DND-41 (cell line): ENCODE data around the gene LSMEM2.

Experiments
- ATAC-seq: fragments of 200-7000 bp; cut with Tn5 transposase; 3 replicates; pipeline ENCODE4 v1.9.1; 2021; ENCODE audit warnings: low read depth; ENCODE audit not compliant: insufficient read depth
- DNase-seq: peaks from one replicate; pipeline ENCODE4 v3.0.0-alpha.2; 2020
- H2AFZ ChIP-seq: 2 replicates; pipeline ENCODE4 v1.6.0; 2012; ENCODE audit warnings: low read depth, low read length
- H3K27ac ChIP-seq: 2 replicates; pipeline ENCODE4 v1.5.1; 2012; ENCODE audit warnings: low read length, inconsistent platforms
- H3K27me3 ChIP-seq: fragments of 200-600 bp; sonication (generic); 2 replicates; pipeline ENCODE4 v1.6.0; 2012; ENCODE audit warnings: low read length, mild to moderate bottlenecking, inconsistent platforms; ENCODE audit not compliant: insufficient read depth, poor library complexity
- H3K36me3 ChIP-seq: 2 replicates; pipeline ENCODE4 v1.5.1; 2012; ENCODE audit warnings: low read length, inconsistent platforms; ENCODE audit not compliant: insufficient read depth
- H3K4me1 ChIP-seq: 2 replicates; pipeline ENCODE4 v1.5.1; 2012; ENCODE audit warnings: mild to moderate bottlenecking, low read length; ENCODE audit not compliant: insufficient read depth
- H3K4me2 ChIP-seq: 2 replicates; pipeline ENCODE4 v1.6.0; 2012; ENCODE audit warnings: mild to moderate bottlenecking, moderate library complexity, low read length, inconsistent platforms; ENCODE audit not compliant: insufficient read depth
- H3K4me3 ChIP-seq, 2 experiments: fragments of 200-600 bp in 1 of 2; shearing (Covaris generic) in 1 of 2; 2 replicates each; pipeline ENCODE4 v1.5.1; 2012 to 2016; ENCODE audit warnings: inconsistent platforms in 2 of 2, low read length in 2 of 2, mild to moderate bottlenecking in 2 of 2, low read depth in 1 of 2, moderate library complexity in 1 of 2
- H3K79me2 ChIP-seq: 2 replicates; pipeline ENCODE4 v1.6.0; 2012; ENCODE audit warnings: low read length, inconsistent platforms; ENCODE audit not compliant: insufficient read depth
- H3K9ac ChIP-seq: 2 replicates; pipeline ENCODE4 v1.6.0; 2012; ENCODE audit warnings: low read depth, mild to moderate bottlenecking, inconsistent platforms, low read length, moderate library complexity
- H3K9me3 ChIP-seq: 2 replicates; pipeline ENCODE4 v1.5.1; 2012; ENCODE audit warnings: low read length, moderate library complexity, mild to moderate bottlenecking, inconsistent platforms; ENCODE audit not compliant: insufficient read depth, severe bottlenecking
- H4K20me1 ChIP-seq: 2 replicates; pipeline ENCODE4 v1.6.0; 2012; ENCODE audit warnings: low read length; ENCODE audit not compliant: insufficient read depth
- EZH2 ChIP-seq: IDR thresholded peaks from 3 replicates; pipeline ENCODE4 v1.6.1; 2012; ENCODE audit warnings: borderline replicate concordance, low read depth, mild to moderate bottlenecking, moderate library complexity, low read length, inconsistent platforms; ENCODE audit not compliant: severe bottlenecking
- TF ChIP-seq, protein P1 (sequence below): IDR thresholded peaks from 2 replicates; pipeline ENCODE4 v1.5.1; 2012; ENCODE audit warnings: borderline replicate concordance, low read length, moderate library complexity, mild to moderate bottlenecking; ENCODE audit not compliant: poor library complexity, severe bottlenecking; ENCODE audit errors: extremely low read depth

Gene LSMEM2

DNA sequence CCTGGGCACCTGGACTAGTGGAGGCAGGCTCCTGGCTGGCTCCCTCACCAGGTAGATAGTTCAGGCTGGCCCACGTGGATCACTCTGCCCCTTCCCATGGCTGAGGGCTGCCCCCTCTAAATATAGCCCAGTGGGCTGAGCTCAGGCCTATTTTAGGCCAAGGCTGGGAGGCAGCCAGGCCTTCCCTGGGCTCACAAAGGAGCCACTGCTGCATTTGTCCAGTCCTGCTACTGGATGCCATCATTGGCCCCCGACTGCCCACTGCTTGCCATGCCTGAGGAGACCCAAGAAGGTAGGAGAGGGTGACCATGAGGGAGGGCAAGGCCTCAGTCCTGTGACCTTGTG is at the start of gene LSMEM2:
TSS of gene LSMEM2 (plus strand) at position 208 of the 345 bp plus-strand sequence. CDS start at position 235, 27 bp downstream.
- ATAC-seq (no peak), DNase-seq (no peak)
- no peak within 1 kb of the TSS for H3K4me2 ChIP-seq
- H3K79me2 ChIP-seq: no peaks in the 10 kb centered on the region
- H3K4me1 ChIP-seq: no peaks in the 10 kb centered on the region
- H3K36me3 ChIP-seq: no peaks in the 10 kb centered on the region
- no peak within 1 kb of the TSS for H3K4me3 ChIP-seq
- H3K27me3 ChIP-seq: peaks cover 24% of the 10 kb centered on the region
- TF ChIP-seq EZH2: no peak
- TF ChIP-seq, protein P1, sequence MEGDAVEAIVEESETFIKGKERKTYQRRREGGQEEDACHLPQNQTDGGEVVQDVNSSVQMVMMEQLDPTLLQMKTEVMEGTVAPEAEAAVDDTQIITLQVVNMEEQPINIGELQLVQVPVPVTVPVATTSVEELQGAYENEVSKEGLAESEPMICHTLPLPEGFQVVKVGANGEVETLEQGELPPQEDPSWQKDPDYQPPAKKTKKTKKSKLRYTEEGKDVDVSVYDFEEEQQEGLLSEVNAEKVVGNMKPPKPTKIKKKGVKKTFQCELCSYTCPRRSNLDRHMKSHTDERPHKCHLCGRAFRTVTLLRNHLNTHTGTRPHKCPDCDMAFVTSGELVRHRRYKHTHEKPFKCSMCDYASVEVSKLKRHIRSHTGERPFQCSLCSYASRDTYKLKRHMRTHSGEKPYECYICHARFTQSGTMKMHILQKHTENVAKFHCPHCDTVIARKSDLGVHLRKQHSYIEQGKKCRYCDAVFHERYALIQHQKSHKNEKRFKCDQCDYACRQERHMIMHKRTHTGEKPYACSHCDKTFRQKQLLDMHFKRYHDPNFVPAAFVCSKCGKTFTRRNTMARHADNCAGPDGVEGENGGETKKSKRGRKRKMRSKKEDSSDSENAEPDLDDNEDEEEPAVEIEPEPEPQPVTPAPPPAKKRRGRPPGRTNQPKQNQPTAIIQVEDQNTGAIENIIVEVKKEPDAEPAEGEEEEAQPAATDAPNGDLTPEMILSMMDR: no peak
- no peak within 1 kb of the TSS for H3K27ac ChIP-seq
- H3K9ac ChIP-seq: no peak within 1 kb of the TSS
- no peaks in the 10 kb centered on the region for H4K20me1 ChIP-seq
- no peaks in the 10 kb centered on the region for H3K9me3 ChIP-seq
- no peak within 1 kb of the TSS for H2AFZ ChIP-seq

- H2AFZ ChIP-seq: no peak overlapping the region
- peaks cover 32% of the 10 kb centered on the region for H3K4me1 ChIP-seq
- no peaks in the 10 kb centered on the region for H4K20me1 ChIP-seq
- no peak overlapping the region for H3K4me3 ChIP-seq
- H3K9ac ChIP-seq: peak overlapping the region; percentile 13; the same call in 1 of the 2 replicates
- H3K4me2 ChIP-seq: no peak overlapping the region
- DNase-seq: no peak
- H3K9me3 ChIP-seq: no peaks in the 10 kb centered on the region
- peaks cover 9% of the 10 kb centered on the region for H3K79me2 ChIP-seq
- no peak for ATAC-seq
- H3K36me3 ChIP-seq: no peaks in the 10 kb centered on the region; the same call in 1 of the 2 replicates
- no peak for TF ChIP-seq EZH2
- TF ChIP-seq, protein P1: no peak
- no peaks in the 10 kb centered on the region for H3K27me3 ChIP-seq
- H3K27ac ChIP-seq: no peak overlapping the region
Observed at GRCh38 chr3:50229490-50229889, 49.4 kb upstream of the LSMEM2 start.

DNA sequence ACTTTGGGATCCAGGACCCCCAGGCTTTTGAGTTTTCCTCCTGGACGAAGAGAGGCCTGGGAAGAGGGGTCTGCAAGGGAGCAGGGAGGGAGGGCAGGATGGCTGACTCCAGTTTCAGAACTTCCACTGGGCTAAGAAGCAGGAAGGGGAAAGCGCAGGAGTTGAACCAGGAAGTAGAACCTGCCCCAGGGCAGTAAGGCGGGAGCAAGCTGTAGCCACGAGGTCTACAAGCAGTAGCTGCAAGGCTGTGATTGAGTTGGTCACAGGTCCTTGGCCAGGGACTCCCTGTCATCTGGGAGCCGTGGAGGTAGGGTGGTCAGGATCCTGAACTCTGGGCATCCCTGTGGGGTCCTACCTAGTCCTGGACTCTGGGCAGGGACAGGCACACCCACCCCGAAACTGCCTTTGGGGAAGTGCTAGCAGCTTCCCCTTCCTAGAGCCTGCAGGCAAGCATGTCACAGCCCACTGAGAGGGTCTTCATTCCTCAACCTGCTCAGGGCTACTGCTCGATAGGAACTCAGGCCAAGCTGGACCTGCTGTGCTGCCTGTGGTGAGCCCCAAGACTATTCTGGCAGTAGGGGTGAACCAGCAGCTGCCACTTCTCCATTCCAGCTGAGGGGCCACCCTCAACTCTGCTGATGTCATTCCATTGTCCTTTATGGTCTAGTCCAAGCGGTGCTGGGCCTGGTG is 48.6 kb upstream of the LSMEM2 start:
- TF ChIP-seq EZH2: no peak
- TF ChIP-seq, protein P1: no peak
- Histone ChIP-seq H3K4me1 (peaks cover 40% of the 10 kb centered on the region), H4K20me1 (no peaks in the 10 kb centered on the region), H3K36me3 (no peaks in the 10 kb centered on the region; the same call in 1 of the 2 replicates), H3K4me3 (no peak overlapping the region), H3K27ac (no peak overlapping the region), H3K9me3 (no peaks in the 10 kb centered on the region), H3K9ac (0 out of 2 replicates have a peak overlapping the region, but pooled peaks have one; percentile 13), H3K27me3 (no peaks in the 10 kb centered on the region), H2AFZ (no peak overlapping the region), H3K4me2 (no peak overlapping the region), H3K79me2 (peaks cover 12% of the 10 kb centered on the region)
- DNase-seq (no peak), ATAC-seq (no peak)
